ENCODE data around the gene ATP6V0D1.
"Not testable (repeated sequence)": the region's sequence is repeated elsewhere in the genome, so short reads cannot be mapped to it uniquely, and the experiment has no call there.

Gene ATP6V0D1

DNA sequence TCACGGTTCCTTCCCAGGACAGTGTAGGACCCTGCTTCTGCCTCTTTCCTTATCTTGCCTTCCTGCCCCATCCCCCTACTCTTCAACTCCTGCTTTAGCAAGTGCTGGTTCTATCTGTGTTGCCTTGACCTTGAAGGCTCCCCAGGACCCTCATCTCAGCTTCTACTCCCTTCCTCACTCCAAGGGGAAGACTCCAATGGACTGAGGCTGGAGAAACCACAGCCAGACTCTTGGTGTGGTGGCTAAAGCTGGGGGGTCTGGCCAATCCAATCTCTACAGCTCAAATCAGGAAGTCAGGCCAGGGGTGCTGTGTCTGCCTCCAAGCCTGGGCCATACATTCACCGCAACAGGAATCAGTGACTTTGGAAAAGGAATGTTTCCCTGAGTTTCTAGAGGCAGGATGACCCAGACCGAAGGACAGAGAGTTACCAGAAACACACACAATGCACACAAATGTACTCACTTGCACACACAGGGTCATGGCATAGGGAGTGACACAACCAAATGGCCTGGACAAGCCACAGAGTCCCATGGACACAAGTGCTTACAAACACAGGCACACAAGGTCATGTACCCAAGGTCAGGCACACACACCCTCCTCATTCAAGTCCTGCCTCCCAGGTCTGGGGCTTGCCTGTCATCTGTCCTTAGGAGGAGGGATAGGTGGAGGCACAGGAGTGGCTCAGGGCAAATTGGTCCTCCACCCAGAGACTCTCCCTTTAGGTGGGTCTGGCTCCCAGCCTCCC lies 51.7 kb downstream of the ATP6V0D1 start:
- DNase-seq (ENCODE audit: low read depth), result no peak

DNA sequence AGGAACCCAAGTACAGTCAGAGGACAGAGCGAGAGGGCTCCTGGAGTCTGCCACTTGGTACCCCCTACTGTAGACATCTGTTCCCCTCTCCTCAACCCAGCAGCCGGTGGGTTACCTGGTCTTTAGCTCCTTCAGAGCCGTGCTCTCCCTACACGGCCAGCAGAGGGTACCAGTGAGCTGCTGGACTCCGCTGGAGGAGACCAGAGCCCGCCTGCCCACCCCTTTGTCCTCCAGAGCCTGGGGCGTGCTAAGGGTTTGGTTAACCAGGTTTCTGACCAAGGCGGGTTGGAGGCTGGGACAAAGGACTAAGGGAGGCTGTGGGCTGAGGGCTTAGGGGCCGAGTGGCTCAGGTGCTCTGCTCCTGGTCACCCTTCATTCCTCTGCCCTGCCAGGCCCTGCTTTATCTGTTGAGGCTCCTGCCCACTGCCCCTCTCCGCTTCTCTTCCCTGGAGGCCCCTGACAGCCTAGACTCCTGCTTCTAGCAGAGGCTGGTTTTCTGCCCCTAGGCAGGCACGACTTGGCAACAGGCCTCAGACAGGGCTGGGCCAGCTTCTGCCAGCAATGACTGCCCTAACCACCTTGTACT lies 52.7 kb downstream of the ATP6V0D1 start:
- DNase-seq (ENCODE audit: low read depth), result peak; percentile 55

DNA sequence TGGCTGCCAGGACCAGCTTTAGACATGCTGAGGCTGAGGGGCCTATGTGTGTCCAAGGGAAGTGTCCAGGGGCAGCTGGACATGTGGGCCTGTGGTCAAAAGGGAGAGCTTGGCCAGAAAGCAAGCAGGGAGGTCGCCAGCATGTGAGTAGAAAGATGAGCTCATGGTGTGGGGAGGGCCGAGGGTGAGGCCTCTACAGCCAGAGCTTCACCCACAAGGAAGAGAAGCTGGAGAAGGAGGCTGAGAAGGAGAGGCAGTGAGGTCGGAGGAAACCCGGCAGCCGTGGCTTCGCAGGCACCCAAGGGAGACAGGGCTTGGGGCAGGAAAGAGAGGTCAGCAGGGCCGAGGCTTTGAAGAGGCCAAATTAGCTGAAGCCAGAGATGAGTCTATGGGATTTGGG lies 54.0 kb downstream of the ATP6V0D1 start:
- DNase-seq (ENCODE audit: low read depth), result no peak

GRCh38 chr16:67426022-67426421 lies 54.9 kb downstream of the ATP6V0D1 start:
- DNase-seq (ENCODE audit: low read depth), result no peak

GRCh38 chr16:67425580-67425979 lies 55.4 kb downstream of the ATP6V0D1 start:
- DNase-seq (ENCODE audit: low read depth), result no peak

- no peak for DNase-seq (ENCODE audit: low read depth)
These were observed 55.9 kb downstream of the ATP6V0D1 start for GRCh38 chr16:67425061-67425460.

DNA sequence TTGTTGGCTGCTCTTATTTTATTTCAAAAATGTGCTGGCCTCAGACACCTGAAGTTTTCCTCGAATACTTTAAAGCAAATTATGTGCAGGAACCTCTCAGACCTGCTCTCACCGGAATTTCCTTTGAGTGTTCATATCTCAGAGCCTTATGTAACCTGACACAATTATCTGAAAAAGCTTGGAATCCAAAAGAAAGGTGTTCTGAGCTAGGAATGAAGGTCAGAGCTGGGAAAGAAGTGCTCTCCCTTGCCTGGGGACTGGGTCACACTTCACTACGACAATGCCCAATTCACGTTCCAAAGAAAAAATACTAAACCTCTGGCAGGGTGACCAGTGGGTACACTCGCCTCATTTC lies 56.7 kb downstream of the ATP6V0D1 start:
- no peak for DNase-seq (ENCODE audit: low read depth)

DNA sequence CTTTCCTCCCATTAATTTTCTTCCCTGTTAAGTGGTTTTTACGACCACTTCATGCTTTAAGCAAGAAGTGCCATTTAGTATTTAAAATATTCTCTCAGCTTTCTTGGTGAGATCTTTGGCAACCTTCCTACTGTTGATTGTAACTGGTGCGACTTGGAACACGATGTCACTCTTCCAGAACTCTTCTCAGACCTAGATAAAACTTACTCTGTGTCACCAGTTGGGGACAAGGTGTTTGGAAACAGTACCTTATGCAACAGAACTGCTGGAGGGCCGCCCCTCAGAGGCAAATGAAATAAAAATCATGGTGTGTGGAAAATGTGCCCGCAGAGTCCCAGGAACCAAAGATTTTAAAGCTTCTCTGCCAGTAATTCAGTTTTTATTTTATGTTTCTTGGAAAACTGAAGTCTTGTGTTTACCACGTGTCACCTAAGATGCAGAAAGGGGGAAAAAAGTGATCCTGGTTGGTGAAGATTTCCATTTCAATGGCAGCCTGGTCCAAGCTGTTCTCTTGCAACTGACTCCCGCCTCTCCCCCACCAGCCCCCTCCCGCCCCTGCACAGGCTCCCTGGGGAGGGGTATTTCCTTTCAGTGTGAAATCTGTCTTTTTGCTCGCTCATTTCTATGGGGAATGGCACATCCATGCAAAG lies 57.2 kb downstream of the ATP6V0D1 start:
- DNase-seq (ENCODE audit: low read depth), result no peak

GRCh38 chr16:67423015-67423414 lies 57.9 kb downstream of the ATP6V0D1 start:
- DNase-seq (ENCODE audit: low read depth), result no peak

- no peak for DNase-seq (ENCODE audit: low read depth)
These were observed 59.9 kb downstream of the ATP6V0D1 start for GRCh38 chr16:67421030-67421429.

GRCh38 chr16:67419931-67420330 lies 61.0 kb downstream of the ATP6V0D1 start:
- DNase-seq (ENCODE audit: low read depth), result no peak

DNA sequence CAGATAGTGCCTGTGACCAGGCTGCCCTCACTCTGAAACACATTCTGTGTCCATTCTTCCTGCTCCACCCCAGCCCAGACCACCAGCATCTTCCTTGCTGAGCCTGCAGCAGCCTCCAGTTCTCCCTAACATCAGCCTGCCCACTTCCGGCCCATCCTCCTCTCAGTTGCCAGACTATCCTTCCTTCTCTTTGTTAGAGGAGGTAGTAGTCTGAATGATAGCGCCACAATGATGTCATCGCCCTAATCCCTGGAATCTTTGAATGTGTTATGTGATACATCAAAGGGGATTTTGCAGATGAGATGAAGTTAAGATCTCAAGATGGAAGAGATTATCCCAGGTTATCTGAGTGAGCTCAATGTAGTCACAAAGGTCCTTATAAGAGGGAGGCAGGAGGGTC lies 61.5 kb downstream of the ATP6V0D1 start:
- DNase-seq (ENCODE audit: low read depth), result no peak

DNA sequence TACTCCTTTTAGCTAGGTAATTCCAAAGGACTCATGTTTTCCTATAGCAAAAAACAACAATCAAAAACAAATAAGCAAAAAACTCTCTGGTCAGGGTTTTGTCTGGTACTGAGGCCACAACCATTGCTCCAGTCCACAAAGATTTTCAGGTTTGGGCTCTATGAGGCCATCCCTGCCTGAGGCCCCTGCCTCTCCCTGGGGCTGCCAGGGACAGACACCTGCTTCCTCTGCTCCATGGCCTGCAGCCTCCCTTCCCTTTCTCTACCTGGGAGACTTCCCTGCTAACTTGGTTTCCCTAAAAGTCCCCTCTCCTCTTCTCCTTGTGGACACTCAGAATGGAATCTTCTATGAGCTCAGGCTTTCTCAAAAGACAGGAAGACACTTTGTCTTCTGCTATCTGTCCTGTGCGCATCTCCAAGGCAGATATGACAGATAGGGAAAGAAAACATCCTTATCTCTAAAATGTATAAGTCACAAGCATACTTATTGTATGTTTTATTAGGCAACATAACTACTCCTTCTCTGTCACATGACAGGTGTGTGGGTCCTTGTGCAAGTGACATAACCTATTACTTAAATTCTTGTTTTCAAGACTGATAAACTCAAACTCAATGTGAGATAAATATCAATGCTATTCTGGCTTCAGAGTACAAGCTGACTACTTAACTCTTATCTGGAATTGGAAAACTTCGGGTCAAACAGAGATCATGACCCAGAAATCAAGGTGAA lies 63.5 kb downstream of the ATP6V0D1 start:
- no peak for DNase-seq (ENCODE audit: low read depth)

DNA sequence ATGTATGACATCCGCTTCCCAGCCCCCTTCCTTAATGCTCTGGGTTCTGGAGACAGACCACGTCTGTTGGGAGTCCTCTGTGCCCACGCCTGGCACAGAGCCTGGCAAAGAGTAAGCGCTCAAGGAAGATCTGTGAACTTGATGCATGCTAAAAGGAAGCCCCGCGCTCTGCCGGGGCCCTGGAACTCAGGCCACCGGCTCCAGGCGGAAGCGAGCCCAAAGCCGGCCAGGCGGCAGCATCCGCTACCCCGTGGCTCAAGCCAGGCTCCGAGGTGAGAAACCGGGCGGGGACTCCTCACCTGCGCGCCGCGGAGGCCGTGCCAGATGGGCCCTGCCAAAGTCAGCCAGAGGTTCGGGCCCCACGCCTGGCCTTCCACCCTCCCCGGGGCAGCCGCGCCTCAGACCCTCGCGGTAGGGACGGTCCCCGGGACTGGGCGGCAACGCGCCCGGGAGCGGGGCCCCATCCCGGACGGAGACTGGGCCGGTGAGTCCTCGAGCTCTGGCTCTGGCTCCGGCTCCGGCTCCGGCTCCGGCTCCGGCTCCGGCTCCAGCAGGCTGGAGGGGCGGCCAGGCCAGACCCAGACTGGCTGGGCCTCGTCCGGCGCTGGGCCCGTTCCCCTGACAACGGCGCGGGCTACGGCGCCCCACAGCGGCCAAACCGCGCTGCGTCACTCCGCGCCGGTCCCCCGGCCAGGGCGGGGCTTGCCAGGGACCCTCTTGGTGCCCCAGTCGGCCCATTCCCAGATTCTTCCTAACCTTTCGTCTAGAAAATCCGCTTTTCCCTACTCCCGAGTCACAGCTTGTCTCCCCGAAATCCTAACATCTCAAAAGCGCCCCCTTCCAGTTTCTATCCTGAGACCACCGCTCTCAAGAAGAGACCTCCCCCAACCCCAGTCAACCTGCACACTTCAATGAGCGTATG lies 64.8 kb downstream of the ATP6V0D1 start, which contains the start of gene ZDHHC1:
Gene ZDHHC1, minus strand, starts transcription at position 606 of the 922 bp plus-strand sequence. CDS start 8,702 bp downstream, outside the sequence.
- peak; percentile 65 for DNase-seq (ENCODE audit: low read depth)

DNA sequence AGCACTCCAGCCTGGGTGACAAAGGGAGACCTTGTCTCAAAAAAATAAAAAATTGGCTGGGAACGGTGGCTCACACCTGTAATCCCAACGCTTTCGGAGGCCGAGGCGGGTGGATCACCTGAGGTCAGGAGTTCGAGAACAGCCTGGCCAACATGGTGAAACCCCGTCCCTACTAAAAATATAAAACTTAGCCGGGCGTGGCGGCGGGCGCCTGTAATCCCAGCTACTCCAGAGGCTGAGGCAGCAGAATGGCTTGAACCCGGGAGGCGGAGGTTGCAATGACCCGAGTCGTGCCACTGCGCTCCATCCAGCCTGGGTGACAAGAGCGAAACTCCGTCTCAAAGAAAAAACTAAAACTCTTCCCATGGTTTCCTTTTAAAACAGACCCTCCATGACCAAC lies 65.5 kb downstream of the ATP6V0D1 start:
- DNase-seq (ENCODE audit: low read depth), result not testable (repeated sequence)

- DNase-seq (ENCODE audit: low read depth), result no peak
These were observed 66.7 kb downstream of the ATP6V0D1 start for GRCh38 chr16:67413978-67414911.

DNA sequence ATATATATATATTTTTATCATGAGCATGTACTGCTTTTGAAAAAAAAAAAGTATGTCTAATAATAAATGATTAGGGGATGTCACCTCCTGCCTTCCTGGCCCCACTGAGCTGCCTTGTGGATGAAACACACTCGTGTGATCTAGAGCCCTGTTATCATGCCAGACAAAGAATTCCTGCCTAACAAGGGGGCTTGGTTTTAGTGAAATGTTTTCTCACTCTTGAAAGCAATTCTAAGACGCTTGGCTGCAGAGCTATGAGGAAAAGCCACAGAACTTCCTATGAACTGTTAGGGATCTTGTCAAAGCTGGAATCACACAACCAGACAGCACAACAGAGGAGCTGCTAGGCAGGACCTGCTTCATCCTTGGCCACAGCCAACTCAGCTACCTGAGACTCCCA lies 68.7 kb downstream of the ATP6V0D1 start:
- no peak for DNase-seq (ENCODE audit: low read depth)

DNA sequence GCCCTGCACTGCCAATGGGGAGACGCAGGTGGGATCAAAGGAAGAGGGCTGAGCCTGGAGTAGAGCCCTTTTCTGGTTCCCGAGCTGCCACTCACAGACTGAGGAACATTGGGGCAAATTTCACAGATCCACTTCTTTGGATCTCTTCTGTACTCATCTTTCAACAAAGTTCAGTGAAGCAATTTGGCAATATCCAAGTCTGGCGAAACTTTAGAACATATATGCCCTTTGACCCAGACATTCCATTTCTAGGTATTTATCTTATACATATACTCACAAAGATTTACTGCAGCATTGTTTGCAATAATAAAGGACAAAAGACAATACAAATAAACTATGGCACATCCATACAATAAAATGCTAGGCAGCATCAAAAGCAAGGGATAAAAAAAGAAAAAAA lies 69.6 kb downstream of the ATP6V0D1 start:
- no peak for DNase-seq (ENCODE audit: low read depth)

GRCh38 chr16:67409631-67410030 lies 71.3 kb downstream of the ATP6V0D1 start:
- DNase-seq (ENCODE audit: low read depth), result no peak

- DNase-seq (ENCODE audit: low read depth), result no peak
These were observed 73.0 kb downstream of the ATP6V0D1 start for GRCh38 chr16:67407788-67408452.
